Keratinocyte (primary cell): ENCODE data around the gene ZNRD2. TPM values are rescaled to one million over a fixed set of nuclear protein-coding genes. Genes with fewer than 3 reads are reported as not detected.

Experiments used
- DNase-seq: peaks from one replicate; pipeline ENCODE4 v3.0.0-alpha.2; 2011; ENCODE audit warnings: low read depth, missing footprints, low spot score
- FAIRE-seq: peaks from 2 replicates; lab custom pipeline; 2011; peaks lifted over from hg19 to GRCh38; lab: Jason Lieb, UNC
- H2AFZ ChIP-seq: 2 replicates; pipeline ENCODE4 v1.6.0; 2012; ENCODE audit warnings: low read length, control low read depth, inconsistent platforms; ENCODE audit not compliant: control insufficient read depth
- H3K27ac ChIP-seq: 2 replicates; pipeline ENCODE4 v1.5.1; 2011; ENCODE audit warnings: low read length; ENCODE audit not compliant: control insufficient read depth, insufficient read depth
- H3K27me3 ChIP-seq: 3 replicates; pipeline ENCODE4 v1.6.0; 2011; ENCODE audit warnings: low read length; ENCODE audit not compliant: control insufficient read depth, insufficient read depth; ENCODE audit errors: extremely low read depth
- H3K36me3 ChIP-seq, 2 experiments: 2 replicates in 1 of 2; 3 replicates in 1 of 2; pipeline ENCODE4 v1.5.1; 2011; ENCODE audit warnings: low read length in 2 of 2, mild to moderate bottlenecking in 1 of 2; ENCODE audit not compliant: control insufficient read depth in 2 of 2, insufficient read depth in 2 of 2; ENCODE audit errors: extremely low read depth in 1 of 2
- H3K4me1 ChIP-seq: 3 replicates; pipeline ENCODE4 v1.5.1; 2011; ENCODE audit warnings: low read length; ENCODE audit not compliant: control insufficient read depth, insufficient read depth; ENCODE audit errors: extremely low read depth
- H3K4me2 ChIP-seq: 3 replicates; pipeline ENCODE4 v1.6.0; 2011; ENCODE audit warnings: low read depth, low read length; ENCODE audit not compliant: control insufficient read depth, insufficient read depth; ENCODE audit errors: extremely low read depth
- H3K4me3 ChIP-seq, 3 experiments: fragments of 200-600 bp in 1 of 3; sonication (generic) in 1 of 3; 2 replicates in 2 of 3; 3 replicates in 1 of 3; pipeline ENCODE4 v1.5.1; 2011 to 2016; ENCODE audit warnings: low read length in 3 of 3, mild to moderate bottlenecking in 3 of 3, control low read depth in 2 of 3, inconsistent platforms in 1 of 3, low read depth in 1 of 3, mixed read lengths in 1 of 3, mixed run types in 1 of 3, moderate library complexity in 1 of 3; ENCODE audit not compliant: control insufficient read depth in 2 of 3, insufficient read depth in 2 of 3; ENCODE audit errors: extremely low read depth in 1 of 3
- H3K79me2 ChIP-seq: 2 replicates; pipeline ENCODE4 v1.6.0; 2012; ENCODE audit warnings: low read length; ENCODE audit not compliant: control insufficient read depth, insufficient read depth
- H3K9ac ChIP-seq: 3 replicates; pipeline ENCODE4 v1.6.0; 2011; ENCODE audit warnings: low read length; ENCODE audit not compliant: control insufficient read depth, insufficient read depth; ENCODE audit errors: extremely low read depth
- H3K9me1 ChIP-seq: 3 replicates; pipeline ENCODE4 v1.6.0; 2011; ENCODE audit warnings: low read length; ENCODE audit not compliant: control insufficient read depth, insufficient read depth; ENCODE audit errors: extremely low read depth
- H3K9me3 ChIP-seq: 2 replicates; pipeline ENCODE4 v1.5.1; 2012; ENCODE audit warnings: low read depth, low read length; ENCODE audit not compliant: control insufficient read depth
- H4K20me1 ChIP-seq: 3 replicates; pipeline ENCODE4 v1.6.0; 2011; ENCODE audit warnings: low read length; ENCODE audit not compliant: control insufficient read depth, insufficient read depth; ENCODE audit errors: extremely low read depth
- EZH2 ChIP-seq: IDR thresholded peaks from one replicate; pipeline ENCODE4 v1.6.1; 2012; ENCODE audit warnings: inconsistent platforms, mild to moderate bottlenecking, low read length, moderate library complexity
- dilution Hi-C: fragments of 300-500 bp; cut with MboI; formaldehyde crosslinking; loops from one replicate; pipeline ENCODE4 v1.7.0; 2020; ENCODE audit warnings: low sequenced_read_pairs; ENCODE audit not compliant: extremely low pct_ligation_motif_present
- polyA plus RNA-seq, 5 experiments: library from polyadenylated mRNA; depleted of rRNA in 3 of 5; stranded (reverse) in 3 of 5; stranded (forward) in 1 of 5; unstranded in 1 of 5; fragments of >200 nt; gene quantifications; 1 replicate in 1 of 5; 2 replicates in 3 of 5; 3 replicates in 1 of 5; pipeline versions ENCODE4 v1.2.1 to v1.2.3, GENCODE V29; 2011 to 2012; ENCODE audit warnings: missing spikeins in 2 of 5, low read depth in 1 of 5, low replicate concordance in 1 of 5
- TF ChIP-seq, protein P1 (sequence below), 3 experiments: IDR thresholded peaks in 1 of 3; conservative IDR thresholded peaks in 1 of 3; optimal IDR thresholded peaks in 1 of 3; 2 replicates in 2 of 3; 3 replicates in 1 of 3; pipeline versions ENCODE3 to v1.5.1; 2011; ENCODE audit warnings: low read length in 3 of 3, mild to moderate bottlenecking in 3 of 3, moderate library complexity in 2 of 3, control low read depth in 1 of 3, inconsistent platforms in 1 of 3; ENCODE audit not compliant: insufficient read depth in 2 of 3; ENCODE audit errors: extremely low read depth in 1 of 3

ZNRD2 gene
- polyA plus RNA-seq, 1 donor (not counting 4 experiments of a cell fraction or from before 2014, with no cell fraction given) = 33.6 TPM

DNA sequence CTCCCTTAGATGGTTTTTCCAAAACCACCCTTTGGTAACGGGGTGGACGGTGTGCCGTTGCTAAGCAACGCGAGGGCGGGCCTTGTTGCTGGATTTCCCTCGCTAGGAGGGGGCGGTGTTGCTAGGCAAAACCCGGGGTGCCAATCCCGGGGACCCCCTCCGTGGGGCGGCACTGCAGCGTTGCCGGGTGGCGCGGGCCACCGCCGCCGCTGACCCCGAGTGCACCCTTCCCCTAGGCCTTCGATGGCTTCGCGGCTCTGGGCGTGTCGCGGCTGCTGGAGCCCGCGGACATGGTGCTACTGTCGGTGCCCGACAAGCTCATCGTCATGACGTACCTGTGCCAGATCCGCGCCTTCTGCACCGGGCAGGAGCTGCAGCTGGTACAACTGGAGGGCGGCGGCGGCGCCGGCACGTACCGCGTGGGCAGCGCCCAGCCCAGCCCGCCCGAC is 14.5 kb downstream of the ZNRD2 start:
- no peak overlapping the region for H3K4me2 ChIP-seq
- peaks cover 13 to 18% of the 10 kb centered on the region in 2 experiments for H3K36me3 ChIP-seq
- no peaks in the 10 kb centered on the region for H3K79me2 ChIP-seq
- DNase-seq = no peak
- TF ChIP-seq, protein P1, sequence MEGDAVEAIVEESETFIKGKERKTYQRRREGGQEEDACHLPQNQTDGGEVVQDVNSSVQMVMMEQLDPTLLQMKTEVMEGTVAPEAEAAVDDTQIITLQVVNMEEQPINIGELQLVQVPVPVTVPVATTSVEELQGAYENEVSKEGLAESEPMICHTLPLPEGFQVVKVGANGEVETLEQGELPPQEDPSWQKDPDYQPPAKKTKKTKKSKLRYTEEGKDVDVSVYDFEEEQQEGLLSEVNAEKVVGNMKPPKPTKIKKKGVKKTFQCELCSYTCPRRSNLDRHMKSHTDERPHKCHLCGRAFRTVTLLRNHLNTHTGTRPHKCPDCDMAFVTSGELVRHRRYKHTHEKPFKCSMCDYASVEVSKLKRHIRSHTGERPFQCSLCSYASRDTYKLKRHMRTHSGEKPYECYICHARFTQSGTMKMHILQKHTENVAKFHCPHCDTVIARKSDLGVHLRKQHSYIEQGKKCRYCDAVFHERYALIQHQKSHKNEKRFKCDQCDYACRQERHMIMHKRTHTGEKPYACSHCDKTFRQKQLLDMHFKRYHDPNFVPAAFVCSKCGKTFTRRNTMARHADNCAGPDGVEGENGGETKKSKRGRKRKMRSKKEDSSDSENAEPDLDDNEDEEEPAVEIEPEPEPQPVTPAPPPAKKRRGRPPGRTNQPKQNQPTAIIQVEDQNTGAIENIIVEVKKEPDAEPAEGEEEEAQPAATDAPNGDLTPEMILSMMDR (optimal IDR thresholded peaks at IDR 0.05 in 1 of 3, IDR thresholded peaks at IDR 0.05 in 1 of 3, conservative IDR thresholded peaks at IDR 0.05 in 1 of 3; ENCODE audit: extremely low read depth in 1 of 3, insufficient read depth in 2 of 3, low read length in 3 of 3) = no peak
- TF ChIP-seq EZH2 = no peak
- peaks cover 4% of the 10 kb centered on the region for H4K20me1 ChIP-seq
- peaks cover 10% of the 10 kb centered on the region for H3K4me1 ChIP-seq
- no peaks in the 10 kb centered on the region for H3K9me1 ChIP-seq
- dilution Hi-C loops = no loop called here
- H2AFZ ChIP-seq = no peak overlapping the region
- H3K27ac ChIP-seq = no peak overlapping the region
- H3K9ac ChIP-seq = no peak overlapping the region
- H3K9me3 ChIP-seq = no peaks in the 10 kb centered on the region
- H3K4me3 ChIP-seq = no peak overlapping the region
- H3K27me3 ChIP-seq = no peaks in the 10 kb centered on the region
- FAIRE-seq = no peak

DNA sequence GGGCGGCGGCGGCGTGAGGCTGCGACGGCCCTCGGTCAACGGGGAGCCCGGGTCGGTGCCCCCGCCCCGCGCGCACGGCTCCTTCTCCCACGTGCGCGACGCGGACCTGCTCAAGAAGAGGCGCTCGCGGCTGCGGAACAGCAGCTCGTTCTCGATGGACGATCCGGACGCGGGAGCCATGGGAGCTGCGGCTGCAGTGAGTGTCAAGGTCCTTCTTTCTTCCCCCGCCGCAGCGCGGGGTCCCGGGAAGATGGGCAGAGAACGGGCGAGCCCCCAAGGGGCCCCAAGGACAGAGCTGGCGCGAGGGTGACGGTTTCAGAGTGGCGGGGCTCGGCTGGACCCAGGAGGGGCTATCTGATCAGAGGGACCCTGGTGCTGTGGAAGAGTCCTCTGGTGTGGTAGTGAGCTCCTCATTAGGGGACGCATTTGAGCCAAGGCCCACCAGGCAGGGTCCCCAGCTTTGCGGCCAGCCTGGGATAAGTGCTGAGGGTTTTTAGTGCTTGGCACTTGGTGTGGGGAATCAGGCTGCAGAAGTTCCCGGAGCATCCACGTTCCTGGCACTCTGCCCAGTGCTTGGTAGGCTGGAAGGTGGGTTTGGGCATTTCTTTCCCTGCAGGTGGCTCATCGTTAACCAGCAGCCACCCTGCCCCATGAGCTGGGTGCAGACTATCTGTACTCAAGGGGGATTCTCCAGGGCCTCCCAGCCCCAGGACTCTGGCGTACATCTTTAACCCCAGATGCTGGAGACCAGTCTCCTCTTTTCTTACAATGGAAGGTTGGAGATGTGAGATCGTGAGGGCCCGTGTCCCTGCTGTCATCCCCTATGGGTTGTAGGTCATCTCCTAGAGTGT is 15.3 kb downstream of the ZNRD2 start:
- Histone ChIP-seq H3K4me2 (no peak overlapping the region), H3K4me1 (peaks cover 10% of the 10 kb centered on the region), H3K27ac (no peak overlapping the region), H3K9me3 (no peaks in the 10 kb centered on the region), H3K27me3 (no peaks in the 10 kb centered on the region), H3K36me3 (peaks cover 11 to 18% of the 10 kb centered on the region in 2 experiments), H4K20me1 (peaks cover 4% of the 10 kb centered on the region), H2AFZ (no peak overlapping the region), H3K4me3 (no peak overlapping the region), H3K9ac (no peak overlapping the region), H3K79me2 (no peaks in the 10 kb centered on the region), H3K9me1 (no peaks in the 10 kb centered on the region)
- FAIRE-seq (no peak), DNase-seq (no peak)
- dilution Hi-C loops = no loop called here
- TF ChIP-seq, protein P1 (optimal IDR thresholded peaks at IDR 0.05 in 1 of 3, IDR thresholded peaks at IDR 0.05 in 1 of 3, conservative IDR thresholded peaks at IDR 0.05 in 1 of 3; ENCODE audit: extremely low read depth in 1 of 3, insufficient read depth in 2 of 3, low read length in 3 of 3) = no peak
- TF ChIP-seq EZH2 = no peak
